ENCODE measurements around the gene CCNL2.
"Not testable (repeated sequence)": the region's sequence is repeated elsewhere in the genome, so short reads cannot be mapped to it uniquely, and the experiment has no call there.

CCNL2 gene

DNA sequence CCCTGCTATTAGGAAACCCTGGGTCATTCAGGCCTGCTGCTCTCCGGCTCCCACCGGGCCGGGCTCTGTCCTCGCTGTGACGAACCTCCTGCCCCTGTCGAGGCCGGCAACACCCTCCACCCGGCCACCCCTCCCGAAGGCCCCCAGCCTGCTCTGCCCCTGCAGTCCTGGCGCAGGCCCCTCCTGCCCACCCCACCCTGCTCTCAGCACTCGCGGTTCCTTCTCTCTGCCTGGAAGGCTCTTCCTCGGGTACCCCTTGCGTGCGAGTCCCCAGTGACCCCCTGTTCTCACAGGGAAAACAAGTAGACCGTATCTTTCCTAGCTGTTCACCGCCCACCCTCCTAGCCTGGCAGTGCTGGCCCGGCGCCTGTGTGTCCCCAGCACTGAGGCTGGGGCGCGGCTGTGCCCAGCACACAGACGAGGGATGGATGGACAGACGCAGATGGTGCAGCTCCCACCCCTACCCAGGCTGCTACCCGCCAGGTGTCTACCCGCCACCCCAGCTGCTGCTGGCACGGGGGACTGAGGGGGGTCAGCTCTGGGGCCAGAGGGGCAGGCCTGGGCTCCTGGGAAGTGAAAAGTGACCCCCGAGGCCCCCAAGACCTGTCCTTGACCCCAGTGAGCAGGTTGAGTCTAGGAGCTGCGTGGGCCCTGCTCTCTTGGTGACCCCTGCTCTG is 33.3 kb upstream of the CCNL2 start:
- no peak for DNase-seq (ENCODE audit: low read depth in 3 of 3, low spot score in 1 of 3)

DNA sequence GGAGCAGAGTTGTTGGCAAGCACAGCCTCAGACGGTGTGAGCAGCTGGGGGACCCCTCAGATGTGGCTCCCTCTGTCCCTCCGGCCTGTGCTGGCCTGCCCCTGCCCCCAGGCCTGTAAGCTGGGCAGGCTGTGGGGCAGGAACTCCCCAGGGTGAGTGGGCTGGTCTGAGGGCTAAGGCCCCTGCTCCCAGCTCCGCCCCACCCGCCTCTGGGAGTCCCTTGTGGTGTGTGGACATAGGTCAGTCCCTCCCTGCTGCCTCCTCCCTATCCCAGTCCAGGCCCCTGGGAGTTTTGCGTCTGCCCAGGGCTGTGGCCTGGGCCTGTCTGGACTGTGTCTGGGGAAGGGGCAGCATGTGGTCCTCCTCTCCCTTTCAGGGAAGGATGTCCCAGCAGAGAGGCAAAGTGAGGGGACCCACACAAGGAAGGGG is 32.7 kb upstream of the CCNL2 start:
- no peak for DNase-seq (ENCODE audit: low read depth in 3 of 3, low spot score in 1 of 3)

DNA sequence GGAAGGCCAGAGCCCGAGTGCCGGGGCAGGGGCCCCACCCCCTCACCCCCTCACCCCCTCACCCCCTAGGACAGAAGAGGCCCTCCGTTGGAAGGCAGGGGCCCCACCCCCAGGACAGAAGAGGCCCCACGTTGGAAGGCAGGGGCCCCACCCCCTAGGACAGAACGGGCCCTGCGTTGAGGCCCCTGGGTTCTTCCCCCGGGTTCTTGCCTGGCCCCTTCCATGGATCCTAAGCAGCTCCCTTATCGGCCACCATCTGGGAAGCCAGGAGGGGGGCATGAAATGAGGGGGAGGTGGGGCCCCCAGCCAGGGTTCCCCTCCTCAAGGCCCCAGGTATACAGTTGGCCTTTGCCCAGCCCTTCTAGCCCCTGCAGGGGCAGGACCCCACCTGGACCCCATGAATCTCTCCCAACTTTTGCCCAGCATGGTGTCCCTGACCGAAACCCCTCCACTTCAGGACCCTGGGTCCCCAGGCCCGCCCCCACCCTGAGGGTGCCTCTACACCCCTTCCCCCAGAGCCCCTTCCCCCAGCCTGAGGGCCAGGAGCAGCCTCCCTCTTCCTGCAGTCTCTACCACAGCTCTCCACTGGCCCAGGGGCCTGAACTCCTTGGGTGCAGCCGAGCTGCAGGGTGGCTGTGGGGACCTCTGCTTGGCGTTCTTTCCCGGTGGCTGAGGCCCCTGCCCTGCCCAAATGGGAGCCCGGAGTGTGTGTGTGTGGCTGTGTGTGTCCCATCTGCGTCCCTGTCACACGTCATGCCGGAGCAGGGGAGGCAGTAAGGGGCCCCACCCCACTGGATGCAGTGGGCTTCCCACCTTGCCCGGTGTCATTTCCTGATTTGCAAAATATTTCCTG is 32.1 kb upstream of the CCNL2 start:
- no peak for DNase-seq (ENCODE audit: low read depth in 3 of 3, low spot score in 1 of 3)

DNA sequence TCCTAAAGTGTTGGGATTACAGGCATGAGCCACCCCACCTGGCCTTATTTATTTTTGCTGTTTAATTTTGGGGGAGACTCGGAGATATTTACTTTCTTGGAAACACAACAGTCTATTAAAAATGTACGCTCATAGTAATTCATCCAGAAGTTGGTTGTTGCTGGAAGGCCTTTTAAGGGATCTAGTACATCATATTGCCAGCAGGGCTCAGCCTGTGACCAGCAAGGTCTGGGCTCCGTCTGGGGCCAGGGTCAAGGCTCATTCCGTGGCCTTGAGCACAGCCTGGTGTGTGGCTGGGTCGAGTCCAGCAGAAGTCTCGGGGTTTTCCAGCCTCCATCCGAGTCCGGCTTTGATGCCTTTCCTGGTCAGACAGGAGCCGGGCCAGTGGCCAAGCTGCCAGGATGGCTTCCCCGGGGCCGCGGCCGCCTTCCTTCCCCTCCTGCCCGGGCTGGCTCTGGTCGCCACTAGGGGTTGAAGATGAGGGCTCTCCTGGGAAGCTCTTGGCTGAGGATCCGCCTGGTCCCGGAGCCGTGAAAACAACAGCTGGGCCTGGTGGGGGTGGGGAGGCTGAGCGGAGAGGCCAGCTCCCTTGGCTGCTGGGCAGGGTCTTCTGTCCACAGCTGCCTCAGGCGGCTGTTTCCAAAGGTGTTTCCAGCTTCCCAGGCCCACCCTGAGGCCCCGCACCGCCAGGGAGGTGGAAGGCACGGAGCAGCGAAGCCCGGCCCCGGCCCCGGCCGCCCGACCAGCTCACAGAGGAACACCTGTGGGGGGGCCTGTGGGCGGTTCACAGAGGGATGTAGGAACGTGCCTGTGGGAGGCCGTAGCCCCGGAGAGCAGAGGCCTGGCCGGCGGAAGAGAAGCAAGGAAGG is 31.2 kb upstream of the CCNL2 start:
- DNase-seq (ENCODE audit: low read depth in 3 of 3, low spot score in 1 of 3), result no peak

DNA sequence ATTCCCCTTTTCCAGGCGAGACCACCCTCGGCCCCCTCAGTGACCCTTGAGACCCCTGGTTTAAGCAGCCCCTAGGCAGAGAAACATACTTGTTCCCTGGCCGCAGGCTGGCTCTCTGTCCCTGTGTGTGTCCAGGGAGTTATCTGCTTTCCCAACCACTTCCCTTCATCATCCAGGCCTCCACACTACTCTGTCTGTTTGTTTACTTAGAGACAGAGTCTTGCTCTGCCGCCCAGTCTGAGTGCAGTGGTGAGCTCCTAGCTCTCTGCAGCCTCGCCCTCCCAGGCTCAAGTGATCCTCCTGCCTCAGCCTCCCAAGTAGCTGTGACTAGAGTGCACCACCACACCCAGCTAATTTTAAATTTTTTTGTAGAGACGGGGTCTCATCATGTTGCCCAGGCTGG is 30.5 kb upstream of the CCNL2 start:
- DNase-seq (ENCODE audit: low read depth in 3 of 3, low spot score in 1 of 3), result no peak

DNA sequence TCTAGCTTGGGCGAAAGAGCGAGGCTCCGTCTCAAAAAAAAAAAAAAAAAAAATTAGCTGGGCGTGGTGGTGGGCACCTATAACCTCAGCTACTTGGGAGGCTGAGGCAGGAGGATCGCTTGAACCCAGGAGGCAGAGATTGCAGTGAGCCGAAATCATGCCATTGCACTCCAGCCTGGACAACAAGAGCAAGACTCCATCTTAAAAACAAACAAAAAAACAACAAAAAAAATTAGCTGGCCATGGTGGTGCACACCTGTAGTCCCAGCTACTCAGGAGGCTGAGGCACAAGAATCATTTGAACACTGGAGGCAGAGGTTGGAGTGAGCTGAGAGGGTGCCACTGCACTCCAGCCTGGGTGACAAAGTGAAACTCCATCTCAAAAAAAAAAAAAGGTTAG is 29.8 kb upstream of the CCNL2 start:
- DNase-seq (ENCODE audit: low read depth in 3 of 3, low spot score in 1 of 3), result not testable (repeated sequence)

DNA sequence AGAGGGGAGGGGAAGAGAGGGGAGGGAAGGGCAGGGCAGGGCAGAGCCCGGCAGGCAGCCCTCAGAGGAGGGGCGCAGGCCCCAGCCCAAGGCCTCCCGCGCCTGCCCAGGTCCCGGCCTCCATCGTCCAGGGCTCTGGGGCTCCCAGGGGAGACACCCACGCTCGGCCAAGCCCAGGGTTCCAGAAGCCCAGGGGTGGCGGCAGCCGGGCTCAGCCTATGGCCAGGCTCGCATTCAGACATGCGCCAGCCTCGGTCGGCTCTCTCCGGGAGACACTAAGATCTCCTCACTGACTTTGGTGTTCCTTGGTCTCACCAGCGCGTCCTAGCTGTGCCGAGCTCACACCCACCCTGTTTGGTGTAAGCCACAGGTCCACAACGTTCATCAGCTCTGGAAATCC is 29.0 kb upstream of the CCNL2 start:
- no peak for DNase-seq (ENCODE audit: low read depth in 3 of 3, low spot score in 1 of 3)

DNA sequence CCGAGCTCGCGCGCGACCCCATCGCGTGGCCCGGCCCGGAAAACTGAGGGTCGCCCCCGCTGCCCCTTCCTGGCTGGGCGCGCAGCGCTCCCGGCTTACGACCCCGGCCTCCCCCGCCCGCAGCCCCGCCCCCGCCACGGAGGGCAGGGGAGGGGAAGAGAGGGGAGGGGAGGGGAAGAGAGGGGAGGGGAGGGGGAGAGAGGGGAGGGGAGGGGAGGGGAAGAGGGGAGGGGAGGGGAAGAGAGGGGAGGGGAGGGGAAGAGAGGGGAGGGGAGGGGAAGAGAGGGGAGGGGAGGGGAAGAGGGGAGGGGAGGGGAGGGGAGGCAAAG is 28.6 kb upstream of the CCNL2 start:
- no peak for DNase-seq (ENCODE audit: low read depth in 3 of 3, low spot score in 1 of 3)

DNA sequence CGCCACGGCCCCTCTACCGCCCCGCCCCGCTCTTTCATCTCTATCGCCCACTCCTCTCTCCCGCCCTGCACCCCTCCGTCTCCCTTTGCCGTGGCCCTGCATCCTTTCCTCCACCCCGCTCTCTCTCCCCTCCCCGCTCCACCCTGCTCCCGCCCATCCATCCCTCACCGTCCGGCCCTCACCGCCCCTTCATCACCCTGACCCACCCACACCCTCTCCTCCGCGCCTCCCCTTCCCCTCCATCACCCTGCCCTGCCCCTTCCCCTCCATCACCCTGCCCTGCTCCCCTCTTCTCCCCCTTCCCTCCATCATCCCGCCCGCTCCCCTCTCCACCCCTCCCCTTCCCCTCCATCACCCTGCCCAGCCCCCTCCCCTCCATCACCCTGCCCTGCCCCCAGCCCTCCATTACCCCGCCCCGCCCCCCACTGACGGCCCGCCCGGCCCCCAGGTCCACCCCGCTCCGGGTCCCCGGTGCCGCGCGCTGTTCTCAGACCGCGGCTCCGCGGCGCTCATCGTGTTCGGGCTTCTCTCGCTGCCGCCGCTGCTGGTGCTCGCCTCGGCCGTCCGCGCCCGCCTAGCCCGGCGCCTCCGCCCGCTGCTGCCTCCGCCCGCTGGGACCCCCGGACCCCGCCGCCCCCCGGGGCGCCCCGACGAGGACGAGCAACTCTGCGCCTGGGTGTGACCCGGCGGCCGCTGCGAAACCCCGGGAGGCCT is 28.1 kb upstream of the CCNL2 start:
- no peak for DNase-seq (ENCODE audit: low read depth in 3 of 3, low spot score in 1 of 3)

DNA sequence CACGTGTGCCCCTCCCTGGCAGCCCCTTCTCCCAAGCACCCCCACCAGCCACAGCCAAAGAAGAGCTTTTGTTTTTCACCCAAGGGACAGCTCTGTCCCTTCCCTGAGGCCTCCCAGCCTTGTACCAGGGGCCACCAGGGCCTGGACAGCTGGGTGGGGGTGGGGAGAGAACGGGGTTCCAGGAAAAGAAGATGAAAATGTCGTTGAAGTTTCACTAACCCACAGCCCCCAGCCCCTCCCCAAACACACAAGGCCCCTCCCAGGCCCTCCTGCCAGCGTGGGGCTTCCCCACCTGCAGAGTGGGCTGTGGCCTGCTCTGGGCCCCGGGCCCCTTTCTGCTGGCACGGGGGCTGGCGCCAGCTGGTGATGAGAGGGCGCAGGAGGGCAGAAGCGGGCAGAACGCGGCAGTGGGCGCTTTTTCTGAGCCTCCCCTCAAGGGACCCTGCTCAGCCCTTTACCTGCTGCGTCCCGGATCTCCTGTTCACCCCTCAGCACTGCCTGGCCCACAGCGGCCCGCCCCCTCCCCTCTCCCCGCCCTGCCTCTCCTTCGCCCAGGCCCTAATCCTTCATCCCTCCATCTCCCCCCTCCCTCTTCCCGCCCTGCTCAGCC is 27.5 kb upstream of the CCNL2 start:
- no peak for DNase-seq (ENCODE audit: low read depth in 3 of 3, low spot score in 1 of 3)

DNA sequence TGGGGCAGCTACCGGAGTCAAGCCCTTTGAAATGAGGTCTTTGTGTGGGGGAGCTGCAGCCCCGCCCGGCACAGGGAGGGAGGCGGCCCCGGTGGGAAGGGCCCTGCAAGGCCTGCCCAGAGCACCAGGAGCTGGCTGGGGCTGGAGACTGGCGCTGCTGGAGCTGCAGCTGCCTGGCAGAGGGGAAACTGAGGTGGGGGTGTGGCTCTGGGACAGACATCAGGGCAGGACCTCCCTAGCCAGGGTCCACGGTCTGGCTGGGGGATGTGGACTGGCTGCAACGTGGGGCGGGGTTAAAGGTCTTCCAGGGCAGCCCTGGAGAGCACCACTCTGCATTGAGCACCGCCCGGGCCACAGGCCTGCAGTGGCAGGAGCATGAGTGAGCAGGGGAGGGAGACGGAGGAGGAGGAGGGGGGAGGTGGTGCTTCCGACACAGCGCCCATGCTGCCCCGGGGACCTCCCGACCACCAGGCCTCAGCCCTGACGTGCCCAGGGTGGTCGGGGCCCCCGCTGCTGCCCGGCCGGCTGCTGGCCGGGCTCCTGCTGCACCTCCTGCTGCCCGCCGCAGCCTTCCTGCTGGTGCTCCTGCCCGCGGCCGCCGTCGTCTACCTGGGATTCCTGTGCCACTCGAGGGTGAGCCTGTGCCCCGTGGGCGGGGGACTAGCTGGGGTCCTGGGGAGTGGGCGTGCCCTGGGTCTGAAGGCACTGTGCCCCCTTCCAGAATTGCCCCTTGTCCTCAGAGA is 26.8 kb upstream of the CCNL2 start:
- no peak for DNase-seq (ENCODE audit: low read depth in 3 of 3, low spot score in 1 of 3)

DNA sequence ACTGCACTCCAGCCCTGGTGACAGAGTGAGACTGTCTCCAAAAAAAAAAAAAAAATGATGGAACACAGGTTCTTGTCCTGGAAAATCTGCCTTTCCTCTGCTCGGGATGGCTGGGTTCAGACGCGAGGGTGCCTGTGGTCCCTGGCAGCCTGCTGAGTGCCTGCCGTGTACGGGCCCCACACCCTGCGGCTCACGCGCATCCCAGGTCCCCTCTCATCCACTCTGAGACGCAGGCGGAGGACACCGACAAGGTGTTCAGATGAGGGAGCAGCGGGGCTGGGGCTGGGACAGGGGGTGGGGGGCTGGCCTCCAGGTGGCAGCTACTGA is 26.3 kb upstream of the CCNL2 start:
- DNase-seq (ENCODE audit: low read depth in 3 of 3, low spot score in 1 of 3), result no peak

DNA sequence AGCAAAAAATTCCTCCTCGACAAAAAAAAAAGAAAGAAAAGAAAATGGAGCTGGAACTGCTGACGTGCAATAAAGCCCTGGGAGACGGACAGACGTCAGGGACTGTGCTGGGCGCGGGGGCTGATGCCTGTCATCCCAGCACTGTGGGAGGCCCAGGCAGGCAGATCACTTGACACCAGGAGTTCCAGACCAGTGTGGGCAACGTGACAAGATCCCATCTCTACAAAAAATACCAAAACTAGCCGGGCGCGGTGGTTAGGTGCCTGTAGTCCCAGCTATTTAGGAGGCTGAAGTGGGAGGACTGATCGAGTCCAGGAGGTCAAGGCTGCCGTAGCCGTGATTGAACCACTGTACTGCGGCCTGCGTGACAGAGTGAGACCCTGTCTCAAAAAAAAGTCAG is 25.6 kb upstream of the CCNL2 start:
- DNase-seq (ENCODE audit: low read depth in 3 of 3, low spot score in 1 of 3), result no peak

DNA sequence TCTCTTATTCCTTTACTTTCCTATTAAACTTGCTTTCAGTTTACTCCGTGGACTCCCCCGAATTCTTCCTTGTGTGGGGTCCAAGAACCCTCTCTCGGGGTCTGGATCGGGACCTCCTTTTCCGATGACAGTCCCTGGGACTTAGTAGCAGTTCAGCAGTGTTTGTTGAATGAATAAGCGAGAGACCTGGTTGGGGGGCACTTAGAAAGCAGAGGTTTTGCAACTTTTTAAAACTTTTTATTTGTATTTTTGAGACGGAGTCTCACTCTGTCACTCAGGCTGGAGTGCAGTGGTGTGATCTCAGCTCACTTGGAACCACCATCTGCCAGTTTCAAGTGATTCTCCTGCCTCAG is 24.1 kb upstream of the CCNL2 start:
- DNase-seq (ENCODE audit: low read depth in 3 of 3, low spot score in 1 of 3), result no peak

DNA sequence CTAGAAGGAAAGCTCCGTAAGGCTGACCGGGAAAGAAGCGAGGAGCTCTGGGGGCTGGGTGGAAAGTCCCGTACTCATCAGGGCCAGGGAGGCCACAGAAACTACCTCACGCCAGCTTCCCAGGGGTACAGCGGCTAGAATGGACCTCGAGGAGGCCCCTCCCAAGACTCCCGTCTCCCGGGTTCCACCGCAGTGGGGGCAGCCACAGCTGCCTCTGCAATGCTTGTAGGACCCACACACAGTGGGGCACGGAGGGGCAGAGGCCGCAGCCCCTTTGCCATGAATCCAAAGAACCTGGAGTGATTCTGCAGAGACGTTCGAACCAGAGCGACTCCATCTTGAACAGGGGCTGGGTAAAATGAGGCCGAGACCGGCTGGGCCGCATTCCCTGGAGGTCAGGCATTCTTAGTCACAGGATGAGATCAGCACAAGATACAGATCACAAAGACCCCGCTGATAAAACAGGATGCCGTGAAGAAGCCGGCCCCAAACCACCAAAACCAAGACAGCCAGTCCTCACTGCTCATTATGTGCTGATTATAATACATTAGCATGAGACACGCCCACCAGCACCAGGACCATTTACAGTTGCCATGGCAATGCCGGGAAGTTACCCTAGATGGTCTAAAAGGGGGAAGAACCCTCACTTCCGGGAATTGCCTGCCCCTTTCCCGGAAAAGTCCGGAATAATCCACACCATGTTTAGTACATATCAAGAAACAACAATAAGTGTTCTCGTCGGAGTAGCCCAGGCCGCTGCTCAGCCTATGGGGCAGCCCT is 23.5 kb upstream of the CCNL2 start:
- no peak for DNase-seq (ENCODE audit: low read depth in 3 of 3, low spot score in 1 of 3)

DNA sequence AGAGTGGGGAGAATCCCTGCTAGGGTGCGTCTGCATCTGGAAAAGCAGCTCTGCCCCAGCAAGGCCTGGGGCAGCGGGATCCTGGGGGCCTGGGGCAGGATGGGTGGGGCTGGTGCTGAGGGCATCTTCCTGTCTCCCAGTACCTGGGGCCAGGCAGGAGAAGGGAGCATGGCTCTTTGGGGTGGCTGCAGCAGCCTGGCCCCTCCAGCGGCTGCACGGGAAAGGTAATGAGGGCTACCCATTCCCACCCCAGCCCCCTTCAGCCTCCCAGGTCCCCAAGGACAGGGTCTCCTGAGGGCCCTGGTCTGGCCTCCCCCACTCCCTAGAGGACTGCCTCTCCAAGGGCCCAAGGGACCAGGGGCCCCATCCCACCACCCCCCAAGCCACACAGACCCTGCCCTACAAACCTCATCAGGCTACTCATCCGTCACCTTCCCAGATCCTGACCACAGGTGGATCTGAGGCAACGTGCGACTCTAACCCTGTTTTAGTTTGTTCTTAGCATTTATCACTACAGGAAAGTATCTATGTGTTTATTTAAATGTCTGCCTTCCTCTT is 22.9 kb upstream of the CCNL2 start:
- no peak for DNase-seq (ENCODE audit: low read depth in 3 of 3, low spot score in 1 of 3)

DNA sequence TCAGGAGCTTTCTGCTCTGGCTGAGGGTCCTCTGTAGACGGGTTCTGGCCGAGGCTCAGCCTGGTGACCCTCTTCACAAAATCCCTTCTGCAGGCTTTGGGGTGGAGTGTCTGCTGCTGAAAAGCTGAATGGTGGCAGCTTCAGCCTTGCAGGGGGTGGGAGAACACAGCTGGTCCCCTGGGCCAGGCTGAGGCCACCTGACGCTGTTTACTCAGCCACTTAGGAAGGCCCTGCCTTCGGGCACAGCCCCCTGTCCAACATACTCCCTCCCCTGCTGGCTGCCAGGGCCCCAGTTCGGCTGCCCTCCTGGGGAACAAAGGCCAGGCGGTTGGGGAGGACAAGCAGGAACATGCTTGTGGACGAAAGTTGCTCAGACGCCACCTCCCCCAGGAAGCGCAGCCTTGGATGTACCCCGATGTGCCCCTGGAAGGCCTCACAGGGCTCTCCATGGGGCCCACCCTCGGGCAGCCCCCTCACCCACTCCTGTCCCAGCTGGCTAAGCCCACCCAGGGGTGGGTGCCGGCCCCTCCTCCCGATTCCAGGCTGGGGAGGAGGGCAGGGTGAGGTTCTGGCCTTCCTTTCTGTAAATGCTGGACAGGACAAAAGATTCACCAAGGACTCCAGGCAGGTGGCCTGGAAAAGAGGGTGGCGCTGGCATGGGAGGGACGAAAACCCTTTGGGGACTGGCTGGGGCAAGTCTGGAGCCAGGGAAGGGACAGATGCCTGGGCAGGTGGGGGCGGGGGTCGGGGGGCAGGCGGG is 22.2 kb upstream of the CCNL2 start, which contains the start of gene ANKRD65:
TSS of gene ANKRD65 (minus strand) at position 130 of the 760 bp plus-strand sequence. CDS start 271 bp downstream, outside the sequence.
- no peak for DNase-seq (ENCODE audit: low read depth in 3 of 3, low spot score in 1 of 3)

DNA sequence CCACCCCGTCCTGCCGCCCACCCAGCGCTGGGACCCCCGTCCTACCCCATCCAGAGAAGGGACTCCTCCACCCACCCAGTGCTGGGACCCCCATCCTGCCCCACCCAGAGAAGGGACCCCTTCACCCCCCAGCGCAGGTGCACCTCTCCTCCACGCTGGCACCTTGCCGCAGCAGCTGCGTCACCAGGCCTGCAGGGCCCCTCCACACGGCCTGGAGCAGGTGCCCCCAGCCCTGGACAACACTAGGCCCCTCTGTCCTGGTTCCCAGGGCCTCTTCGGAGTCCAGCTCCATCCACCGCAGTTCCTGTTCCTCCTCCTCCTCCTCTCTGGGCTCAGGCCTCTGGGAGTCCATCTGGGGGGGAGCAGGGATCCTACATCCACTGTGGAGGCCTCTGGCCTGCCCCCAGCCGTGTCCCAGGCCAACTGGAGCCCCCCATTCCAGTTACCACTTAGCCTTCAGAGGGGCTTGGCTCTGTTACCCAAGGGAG is 21.6 kb upstream of the CCNL2 start:
- no peak for DNase-seq (ENCODE audit: low read depth in 3 of 3, low spot score in 1 of 3)
